Inflammatory macrophage (primary cell): Measurements from ENCODE around the gene HIRIP3.

Experiments used
- DNase-seq, 2 donors: peaks; one replicate each; pipeline ENCODE4 v3.0.0-alpha.2; 2020 to 2022

Gene HIRIP3

GRCh38 chr16:29996766-29997250 is 1.4 kb upstream of the HIRIP3 start:
- DNase-seq, result no peak

DNA sequence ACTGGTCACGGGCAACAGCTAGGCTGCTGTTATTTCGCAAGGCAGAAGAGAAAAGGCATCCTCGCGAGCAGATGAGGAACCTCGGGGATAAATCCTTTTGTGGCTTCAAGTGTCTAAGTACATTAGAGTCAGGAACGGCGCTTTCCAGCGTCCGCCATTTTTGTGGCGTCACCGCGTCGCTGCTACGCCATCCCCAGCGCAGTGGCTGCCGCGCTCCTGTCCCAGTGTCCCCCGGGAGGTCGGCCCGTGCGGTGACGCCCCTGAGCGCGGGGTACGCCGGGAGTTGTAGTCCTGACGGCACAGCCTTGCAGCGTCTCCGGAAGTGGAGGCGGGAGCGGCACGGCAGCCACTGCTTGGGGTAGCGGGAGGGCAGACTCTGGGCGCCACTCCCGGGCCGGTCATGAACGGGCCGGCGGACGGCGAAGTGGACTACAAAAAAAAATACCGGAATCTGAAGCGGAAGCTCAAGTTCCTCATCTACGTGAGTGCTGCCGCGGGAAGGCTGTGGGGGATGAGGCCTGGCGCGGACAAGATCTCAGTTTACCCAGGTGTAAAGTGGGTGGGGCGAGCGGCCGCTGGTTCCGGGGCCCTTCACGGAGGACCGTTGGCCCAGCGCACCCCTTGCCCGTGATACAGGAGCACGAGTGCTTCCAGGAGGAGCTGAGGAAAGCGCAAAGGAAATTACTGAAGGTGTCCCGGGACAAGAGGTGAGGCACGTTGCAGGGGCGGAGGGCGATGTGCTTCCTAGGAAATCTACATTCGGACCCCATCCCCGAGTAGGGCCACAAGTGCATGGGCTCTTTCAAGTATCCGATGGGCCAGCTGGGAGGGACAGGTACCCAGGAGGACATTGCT is 721 bp upstream of the HIRIP3 start, which contains the start of gene INO80E:
Gene INO80E, plus strand, starts transcription at position 331 of the 855 bp plus-strand sequence. Its CDS starts 70 bp downstream, at position 401.
- peak; percentile 98 to 99 for DNase-seq

DNA sequence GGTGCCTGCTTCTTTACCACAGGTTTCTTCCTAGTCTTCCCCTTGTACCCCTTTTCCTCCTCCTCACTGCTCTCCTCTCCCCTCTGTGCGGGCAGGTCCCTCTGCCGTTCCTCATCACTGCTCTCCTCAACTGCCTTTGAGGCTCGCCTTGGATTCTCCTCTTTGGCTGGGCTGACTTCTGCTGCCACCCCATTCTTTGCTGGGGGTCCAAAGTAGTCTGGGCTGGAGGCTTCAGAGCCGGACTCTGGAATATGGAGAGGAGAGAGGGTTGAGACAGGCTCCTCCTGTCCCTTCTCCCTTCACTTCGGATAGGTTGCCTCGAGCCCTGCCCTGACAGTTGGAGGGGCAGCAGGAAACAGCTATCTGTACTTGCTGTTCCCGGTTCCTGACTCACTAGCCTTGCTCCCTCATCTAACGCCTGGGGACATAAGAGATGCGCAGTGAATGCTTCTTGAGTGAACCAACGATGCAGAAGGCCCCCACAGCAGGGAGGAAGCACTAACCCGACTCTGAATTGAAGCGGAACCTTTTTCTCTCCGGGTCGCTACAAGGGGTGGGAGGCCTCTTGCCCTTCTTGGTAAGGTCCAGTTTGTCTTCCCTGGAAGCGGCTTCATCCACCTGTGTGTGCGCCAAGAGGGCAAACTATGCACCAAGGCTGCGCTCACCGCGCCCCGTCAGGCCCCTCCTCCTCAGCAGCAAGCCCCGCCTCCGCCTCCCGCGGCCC is 655 bp downstream of the HIRIP3 start:
- no peak for DNase-seq

GRCh38 chr16:29993903-29994599 is 1.4 kb downstream of the HIRIP3 start:
- no peak for DNase-seq

- DNase-seq, result no peak
These were observed 2.1 kb downstream of the HIRIP3 start for GRCh38 chr16:29993191-29993902.

- no peak for DNase-seq
These were observed 3.0 kb downstream of the HIRIP3 start for GRCh38 chr16:29992344-29992967.

GRCh38 chr16:29991571-29991904 is 3.9 kb downstream of the HIRIP3 start:
- no peak for DNase-seq

DNA sequence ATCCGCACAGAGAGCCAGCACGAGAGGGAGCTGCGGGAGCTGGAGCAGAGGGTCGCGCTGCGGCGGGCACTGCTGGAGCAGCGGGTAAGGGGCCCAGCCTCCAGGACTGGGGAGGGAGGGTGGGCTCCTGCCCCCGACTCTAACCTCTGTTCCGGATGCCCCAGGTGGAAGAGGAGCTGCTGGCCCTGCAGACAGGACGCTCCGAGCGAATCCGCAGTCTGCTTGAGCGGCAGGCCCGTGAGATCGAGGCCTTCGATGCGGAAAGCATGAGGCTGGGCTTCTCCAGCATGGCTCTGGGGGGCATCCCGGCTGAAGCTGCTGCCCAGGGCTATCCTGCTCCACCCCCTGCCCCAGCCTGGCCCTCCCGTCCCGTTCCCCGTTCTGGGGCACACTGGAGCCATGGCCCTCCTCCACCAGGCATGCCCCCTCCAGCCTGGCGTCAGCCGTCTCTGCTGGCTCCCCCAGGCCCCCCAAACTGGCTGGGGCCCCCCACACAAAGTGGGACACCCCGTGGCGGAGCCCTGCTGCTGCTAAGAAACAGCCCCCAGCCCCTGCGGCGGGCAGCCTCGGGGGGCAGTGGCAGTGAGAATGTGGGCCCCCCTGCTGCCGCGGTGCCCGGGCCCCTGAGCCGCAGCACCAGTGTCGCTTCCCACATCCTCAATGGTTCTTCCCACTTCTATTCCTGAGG is 4.4 kb downstream of the HIRIP3 start:
- no peak for DNase-seq

DNA sequence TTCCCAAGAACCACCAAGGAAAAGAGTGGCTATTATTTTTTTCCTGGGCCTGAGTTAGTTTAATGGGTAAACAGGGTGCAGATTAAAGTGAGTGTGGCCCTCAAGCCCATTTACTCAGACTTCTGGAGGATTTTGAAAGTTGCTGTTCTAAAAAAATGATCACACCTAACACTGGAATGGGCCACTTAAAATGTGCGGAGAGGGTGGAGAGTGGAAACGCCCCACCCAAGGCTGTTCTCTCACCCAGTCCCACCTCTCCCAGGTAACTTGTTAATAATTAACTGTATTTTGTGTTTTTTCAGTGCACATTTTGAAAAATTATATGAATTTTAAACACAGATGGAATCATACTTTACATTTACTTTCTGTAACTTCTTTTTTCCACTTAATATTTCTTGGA is 5.4 kb downstream of the HIRIP3 start:
- no peak for DNase-seq

GRCh38 chr16:29989111-29989858 is 6.1 kb downstream of the HIRIP3 start:
- DNase-seq, result no peak

DNA sequence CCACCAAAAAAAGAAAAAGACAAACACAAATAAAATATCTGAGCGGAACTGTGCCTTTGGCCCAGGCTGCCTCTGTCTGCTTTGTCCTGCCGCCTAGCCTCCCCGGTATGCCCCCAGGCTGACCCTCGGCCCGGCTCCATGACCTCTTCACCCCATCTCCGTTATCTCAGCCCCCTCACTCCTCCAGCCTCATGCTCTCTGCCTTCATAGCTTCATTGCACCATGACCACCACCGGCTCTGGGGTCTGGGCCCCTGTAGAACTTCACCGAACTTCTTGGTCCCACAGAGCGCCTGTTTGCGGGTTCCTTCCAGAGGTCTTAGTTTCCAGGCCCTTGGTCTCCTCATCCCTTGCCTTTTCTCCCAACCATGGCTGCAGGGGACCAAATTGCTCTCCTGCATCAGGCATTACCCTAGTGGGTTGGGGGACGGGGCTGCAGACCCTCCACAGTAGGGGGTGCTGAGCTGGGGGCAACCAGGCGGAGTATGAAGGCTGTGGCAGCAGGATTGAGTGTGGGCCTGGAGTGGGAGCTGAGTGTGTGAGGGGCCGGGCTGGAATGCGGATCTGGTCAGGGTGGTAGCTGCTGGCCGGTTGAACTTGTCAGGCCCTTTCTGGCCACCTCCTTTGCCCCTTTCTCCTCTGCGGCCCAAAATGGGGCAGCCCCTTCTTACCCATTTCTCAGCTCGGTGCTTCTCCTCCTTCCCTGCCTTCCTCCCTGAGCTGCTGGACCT is 6.9 kb downstream of the HIRIP3 start:
- DNase-seq, result no peak

DNA sequence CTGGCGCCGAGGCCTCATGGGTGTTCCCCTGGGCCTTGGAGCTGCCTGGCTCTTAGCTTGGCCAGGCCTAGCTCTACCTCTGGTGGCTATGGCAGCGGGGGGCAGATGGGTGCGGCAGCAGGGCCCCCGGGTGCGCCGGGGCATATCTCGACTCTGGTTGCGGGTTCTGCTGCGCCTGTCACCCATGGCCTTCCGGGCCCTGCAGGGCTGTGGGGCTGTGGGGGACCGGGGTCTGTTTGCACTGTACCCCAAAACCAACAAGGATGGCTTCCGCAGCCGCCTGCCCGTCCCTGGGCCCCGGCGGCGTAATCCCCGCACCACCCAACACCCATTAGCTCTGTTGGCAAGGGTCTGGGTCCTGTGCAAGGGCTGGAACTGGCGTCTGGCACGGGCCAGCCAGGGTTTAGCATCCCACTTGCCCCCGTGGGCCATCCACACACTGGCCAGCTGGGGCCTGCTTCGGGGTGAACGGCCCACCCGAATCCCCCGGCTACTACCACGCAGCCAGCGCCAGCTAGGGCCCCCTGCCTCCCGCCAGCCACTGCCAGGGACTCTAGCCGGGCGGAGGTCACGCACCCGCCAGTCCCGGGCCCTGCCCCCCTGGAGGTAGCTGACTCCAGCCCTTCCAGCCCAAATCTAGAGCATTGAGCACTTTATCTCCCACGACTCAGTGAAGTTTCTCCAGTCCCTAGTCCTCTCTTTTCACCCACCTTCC is 7.9 kb downstream of the HIRIP3 start:
- no peak for DNase-seq

DNA sequence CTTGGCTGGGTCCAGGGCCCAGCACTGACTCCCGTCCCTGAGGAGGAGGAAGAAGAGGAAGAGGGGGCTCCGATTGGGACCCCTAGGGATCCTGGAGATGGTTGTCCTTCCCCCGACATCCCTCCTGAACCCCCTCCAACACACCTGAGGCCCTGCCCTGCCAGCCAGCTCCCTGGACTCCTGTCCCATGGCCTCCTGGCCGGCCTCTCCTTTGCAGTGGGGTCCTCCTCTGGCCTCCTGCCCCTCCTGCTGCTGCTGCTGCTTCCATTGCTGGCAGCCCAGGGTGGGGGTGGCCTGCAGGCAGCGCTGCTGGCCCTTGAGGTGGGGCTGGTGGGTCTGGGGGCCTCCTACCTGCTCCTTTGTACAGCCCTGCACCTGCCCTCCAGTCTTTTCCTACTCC is 8.5 kb downstream of the HIRIP3 start:
- no peak for DNase-seq

DNA sequence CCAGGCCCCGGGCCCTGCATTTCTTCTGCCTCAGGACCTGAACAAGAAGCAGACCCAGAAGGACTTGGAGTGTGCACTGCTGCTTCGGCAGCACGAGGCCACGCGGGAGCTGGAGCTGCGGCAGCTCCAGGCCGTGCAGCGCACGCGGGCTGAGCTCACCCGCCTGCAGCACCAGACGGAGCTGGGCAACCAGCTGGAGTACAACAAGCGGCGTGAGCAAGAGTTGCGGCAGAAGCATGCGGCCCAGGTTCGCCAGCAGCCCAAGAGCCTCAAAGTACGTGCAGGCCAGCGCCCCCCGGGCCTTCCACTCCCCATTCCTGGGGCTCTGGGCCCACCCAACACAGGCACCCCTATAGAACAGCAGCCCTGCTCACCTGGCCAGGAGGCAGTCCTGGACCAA is 9.2 kb downstream of the HIRIP3 start:
- no peak for DNase-seq

DNA sequence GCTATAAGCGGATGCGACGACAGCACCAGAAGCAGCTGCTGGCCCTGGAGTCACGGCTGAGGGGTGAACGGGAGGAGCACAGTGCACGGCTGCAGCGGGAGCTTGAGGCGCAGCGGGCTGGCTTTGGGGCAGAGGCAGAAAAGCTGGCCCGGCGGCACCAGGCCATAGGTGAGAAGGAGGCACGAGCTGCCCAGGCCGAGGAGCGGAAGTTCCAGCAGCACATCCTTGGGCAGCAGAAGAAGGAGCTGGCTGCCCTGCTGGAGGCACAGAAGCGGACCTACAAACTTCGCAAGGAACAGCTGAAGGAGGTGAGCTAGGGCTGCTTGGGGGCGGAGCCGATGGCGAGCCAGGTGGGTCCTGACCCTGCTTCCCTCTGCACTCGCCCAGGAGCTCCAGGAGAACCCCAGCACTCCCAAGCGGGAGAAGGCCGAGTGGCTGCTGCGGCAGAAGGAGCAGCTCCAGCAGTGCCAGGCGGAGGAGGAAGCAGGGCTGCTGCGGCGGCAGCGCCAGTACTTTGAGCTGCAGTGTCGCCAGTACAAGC is 10.1 kb downstream of the HIRIP3 start:
- no peak for DNase-seq

DNA sequence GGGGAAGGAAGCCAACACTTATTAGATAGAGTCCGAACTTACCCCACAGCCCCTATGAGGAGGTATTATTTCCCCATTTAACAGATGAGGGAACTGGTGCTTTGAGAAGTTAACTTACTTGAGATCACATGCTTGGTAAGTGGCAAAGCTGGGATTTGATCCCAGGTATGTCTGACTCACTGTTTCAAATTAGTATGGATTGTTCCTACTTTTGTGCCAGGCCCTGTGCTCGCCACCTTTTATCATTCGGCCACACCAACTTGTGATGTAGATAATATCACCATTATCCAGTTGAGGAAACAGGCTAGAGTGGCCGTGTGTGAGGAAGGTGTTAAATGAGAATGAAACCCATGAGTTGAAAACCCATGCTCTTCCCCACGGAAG is 10.7 kb downstream of the HIRIP3 start:
- DNase-seq, result no peak

DNA sequence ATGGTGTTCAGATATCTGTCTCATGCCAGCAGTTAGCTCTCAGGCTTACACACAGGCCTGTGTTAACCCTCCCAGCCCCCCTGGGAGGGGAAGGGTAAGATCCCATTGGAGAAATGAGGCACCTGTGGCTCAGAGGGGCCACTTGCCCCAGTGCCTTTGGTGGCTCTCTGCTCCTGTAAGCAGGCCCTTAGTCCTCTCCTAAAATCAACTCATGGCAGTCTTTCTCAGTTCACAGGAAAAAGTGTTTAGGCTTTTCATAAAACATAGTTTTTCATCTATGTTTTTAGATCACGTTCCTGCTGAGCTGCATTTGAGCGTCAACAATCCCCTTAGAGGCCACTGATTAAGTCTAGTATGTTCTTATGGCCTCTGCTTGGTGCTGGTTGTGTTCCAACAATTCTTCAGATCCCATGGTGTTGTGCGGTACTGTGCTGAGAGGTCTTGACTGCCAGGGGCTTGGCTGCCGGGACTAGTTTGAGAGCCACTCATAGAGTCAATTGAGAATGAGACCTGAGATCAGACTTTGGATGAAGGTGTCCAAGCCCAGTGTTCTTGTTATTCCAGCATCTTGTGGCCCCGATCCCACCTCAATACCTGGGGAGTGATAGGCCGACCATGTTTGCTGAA is 11.2 kb downstream of the HIRIP3 start:
- DNase-seq, result no peak

GRCh38 chr16:29983420-29984136 is 11.8 kb downstream of the HIRIP3 start:
- DNase-seq, result no peak
